SW480 (cell line): ENCODE data around the gene ZNF445.
"Not testable (repeated sequence)": the region's sequence is repeated elsewhere in the genome, so short reads cannot be mapped to it uniquely, and the experiment has no call there.

Experiments used
- DNase-seq: peaks from one replicate; pipeline ENCODE4 v3.0.0-alpha.2; 2016; ENCODE audit warnings: low spot score

Gene ZNF445

GRCh38 chr3:44434834-44435510, 42.5 kb downstream of the ZNF445 start:
- DNase-seq: no peak

GRCh38 chr3:44430466-44430865, 47.0 kb downstream of the ZNF445 start:
- no peak for DNase-seq

DNA sequence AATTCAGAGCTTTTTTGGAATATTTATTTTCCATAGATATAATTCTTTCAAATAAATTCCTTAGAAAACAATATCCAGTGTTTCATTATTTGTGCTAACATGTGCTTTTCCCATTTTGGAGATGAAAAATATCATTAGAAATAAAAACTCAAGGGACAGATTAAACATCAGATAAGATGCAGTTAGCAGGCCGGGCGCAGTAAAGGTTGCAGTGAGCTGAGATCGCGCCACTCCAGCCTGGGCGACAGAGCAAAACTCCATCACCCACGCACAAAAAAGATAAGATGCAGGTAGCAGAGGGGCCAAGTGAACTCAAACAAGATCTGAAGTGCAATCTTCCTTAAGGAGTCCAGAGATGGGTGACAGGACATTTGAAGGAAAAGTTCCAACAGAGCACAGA, 48.0 kb downstream of the ZNF445 start:
- DNase-seq: no peak

GRCh38 chr3:44428910-44429309, 48.6 kb downstream of the ZNF445 start:
- DNase-seq: no peak

DNA sequence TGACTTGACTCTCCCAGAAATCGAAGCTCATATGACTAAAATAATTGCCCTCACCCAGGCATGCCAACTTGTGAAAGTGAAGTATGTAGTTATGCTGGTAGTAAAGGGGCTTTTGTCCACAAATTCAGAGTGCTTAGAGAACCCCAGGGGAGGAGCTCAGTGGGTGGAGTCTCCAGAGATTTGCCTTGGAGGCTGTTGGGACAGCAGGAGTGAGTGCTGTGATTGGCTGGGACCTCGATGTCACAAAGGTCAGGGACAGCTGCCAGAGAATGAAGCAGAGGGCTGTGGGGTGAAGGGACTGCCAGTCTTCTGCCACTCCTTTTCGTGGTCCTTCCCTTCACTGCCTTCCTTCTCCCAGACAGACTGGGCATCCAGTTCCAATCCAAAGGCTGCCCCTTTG, 49.8 kb downstream of the ZNF445 start:
- no peak for DNase-seq

DNA sequence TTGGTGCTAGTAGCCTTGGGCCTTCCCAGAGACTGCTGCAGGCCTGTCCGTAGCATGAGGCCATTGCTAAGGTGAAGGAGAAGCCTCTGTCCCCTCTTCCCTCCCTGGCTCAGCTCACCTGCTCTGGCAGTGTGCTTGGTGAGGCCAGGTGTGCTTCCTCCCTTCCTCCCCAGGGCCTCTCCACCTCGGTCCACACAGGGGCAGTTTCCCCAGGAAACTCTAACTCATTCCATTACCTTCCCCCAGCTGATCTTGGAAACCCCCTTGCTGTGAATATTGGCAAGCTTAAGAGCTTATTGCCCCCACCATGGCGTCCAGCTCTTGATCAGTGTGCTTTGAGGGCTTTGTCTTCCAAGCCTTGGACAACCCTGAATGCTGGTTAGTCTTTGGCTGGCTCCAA, 52.7 kb downstream of the ZNF445 start:
- DNase-seq: no peak

DNA sequence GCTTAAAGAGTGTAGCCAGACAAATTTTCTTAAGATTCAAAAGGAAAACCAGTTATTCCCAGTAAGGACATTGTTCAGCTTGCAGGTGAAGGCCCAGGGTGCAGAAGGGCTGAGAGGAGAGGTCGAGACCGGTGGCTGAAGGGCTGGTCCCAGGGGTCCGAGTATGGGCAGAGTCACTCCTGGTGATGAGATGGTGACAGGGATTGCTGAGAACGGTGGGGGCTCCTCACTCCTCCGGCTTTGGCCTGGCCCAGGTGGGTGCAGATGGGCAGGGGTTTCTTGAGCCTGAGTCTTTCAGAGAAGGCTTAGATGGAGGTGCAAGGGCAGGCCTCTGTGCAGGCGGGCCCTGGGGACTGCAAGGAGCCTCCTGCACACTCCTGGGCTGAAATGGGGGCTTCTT, 56.2 kb downstream of the ZNF445 start:
- DNase-seq: no peak

DNA sequence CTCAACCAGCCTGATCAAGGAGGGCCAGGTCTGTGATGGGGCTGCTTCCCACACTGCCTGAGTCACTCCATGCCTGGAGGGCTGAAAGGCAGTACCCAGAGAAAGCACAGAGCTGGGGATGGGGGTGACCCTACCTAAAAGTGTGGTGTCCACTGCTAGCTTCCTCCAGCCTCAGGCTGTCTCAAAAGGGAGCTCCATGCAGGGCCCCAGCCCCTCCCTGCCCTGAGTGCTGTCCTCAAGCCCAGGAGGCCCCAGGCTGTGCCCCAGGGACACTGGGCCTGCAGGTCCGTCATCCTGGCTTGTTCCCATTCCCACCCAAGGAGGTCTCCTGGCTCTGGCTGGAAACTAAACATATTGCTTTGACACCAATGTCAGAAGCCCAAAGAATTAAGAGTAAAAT, 56.8 kb downstream of the ZNF445 start:
- DNase-seq: no peak

GRCh38 chr3:44419923-44420650, 57.4 kb downstream of the ZNF445 start:
- no peak for DNase-seq

DNA sequence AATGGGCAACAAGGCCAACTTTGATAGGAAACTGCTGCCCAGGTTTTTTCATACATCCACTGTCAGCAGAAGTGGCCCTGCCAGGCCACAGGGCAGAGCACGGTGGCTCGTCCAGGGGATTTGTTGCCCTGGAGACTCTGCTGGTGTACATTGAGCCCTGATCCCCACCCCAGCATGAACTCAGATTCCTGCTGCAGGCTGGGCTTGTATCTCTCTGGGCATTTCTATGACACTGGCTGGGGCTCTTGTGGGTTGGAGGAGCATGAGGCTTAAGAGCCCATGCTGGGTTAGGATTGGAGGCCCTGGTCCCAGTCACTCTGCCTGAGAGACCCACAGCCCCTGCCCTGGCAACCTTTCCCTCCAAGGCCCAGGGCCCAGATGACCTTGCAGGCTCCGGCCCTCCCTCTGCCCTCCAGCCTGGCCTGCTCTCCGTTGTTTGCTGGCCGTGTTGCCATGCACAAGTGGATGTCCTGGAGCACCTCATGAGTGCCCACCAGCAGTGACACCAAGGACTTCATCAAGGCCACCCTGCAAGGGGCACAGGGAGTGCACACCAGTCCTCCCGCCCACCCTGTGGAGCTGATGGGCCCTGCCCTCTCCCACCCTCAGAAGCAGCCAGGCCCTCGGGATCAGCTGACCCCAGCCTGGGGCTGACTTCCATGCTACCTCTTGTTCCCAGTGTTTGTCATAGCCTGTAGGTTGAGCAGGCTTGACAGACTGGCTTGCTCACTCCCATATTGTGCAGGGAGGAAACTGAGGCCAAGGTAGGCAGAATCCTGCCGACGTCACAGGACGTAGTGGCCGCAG, 58.2 kb downstream of the ZNF445 start:
- DNase-seq: no peak

DNA sequence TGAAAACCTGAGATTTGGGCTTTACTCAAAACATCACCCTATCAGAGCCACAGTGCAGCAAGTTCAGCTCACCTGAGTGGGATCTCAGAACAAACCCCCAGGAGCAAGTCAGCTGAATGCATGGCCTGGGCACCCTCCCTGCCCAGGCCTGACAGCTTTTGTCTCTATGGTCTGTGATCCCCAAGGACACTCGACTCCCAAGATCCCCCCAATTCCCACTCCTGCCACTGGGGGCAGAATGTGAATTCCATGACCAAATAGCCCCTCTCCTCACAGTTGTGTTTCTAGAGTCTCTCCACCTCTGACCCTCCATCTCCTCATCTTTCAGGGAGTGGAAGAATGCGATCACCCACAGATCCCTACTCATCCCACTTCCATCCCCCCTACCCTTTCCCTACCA, 58.9 kb downstream of the ZNF445 start:
- no peak for DNase-seq

- not testable (repeated sequence) for DNase-seq
These were observed 59.4 kb downstream of the ZNF445 start for GRCh38 chr3:44418118-44418517.

GRCh38 chr3:44416031-44417030, 61.1 kb downstream of the ZNF445 start:
- no peak for DNase-seq

DNA sequence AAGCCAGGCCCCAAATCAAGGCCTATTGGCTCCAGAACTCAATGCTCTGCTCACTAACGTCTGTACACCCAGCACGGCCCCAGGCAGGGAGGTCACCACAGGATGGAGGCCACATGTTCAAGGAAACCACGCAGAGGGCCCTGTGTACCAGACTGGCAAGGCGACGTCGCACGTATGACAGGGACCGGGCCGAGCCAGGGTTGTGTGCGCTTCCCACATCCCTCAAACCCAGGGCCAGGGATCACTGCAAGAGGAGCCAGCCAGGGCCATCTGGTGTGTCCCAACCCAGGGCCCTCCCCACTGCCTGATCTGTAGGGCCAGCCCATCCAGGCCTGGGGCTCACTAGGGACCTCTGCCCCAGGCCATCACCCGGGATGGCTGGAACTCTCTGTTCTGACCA, 62.0 kb downstream of the ZNF445 start:
- DNase-seq: no peak

DNA sequence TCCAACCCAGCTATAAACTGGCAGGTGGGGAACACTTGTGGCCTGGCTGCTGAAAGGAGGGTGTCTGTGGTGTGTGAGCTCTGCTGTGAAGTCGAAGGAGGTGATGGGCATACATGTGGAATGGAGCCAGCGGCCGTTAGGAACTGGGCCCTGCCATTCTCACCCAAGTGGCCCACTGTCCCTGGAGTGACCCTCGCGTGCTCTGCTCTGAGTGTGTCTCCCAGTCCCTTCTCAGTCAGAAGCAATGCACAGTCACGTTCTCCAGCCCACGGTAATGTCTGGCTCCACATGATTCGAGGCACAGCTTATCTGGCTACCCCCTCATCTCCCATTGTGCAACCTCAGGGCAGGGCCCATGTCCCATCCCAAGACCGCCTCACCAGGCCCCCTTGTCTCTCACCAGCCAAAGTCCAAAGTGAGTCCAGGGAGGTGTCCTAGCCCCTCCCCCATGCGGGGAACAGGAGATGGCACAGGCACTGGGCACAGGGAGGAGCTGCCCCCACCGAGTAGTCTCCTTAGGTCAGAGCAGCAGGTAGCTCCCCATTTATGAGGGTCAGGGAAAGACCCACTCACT, 62.9 kb downstream of the ZNF445 start:
- no peak for DNase-seq

DNA sequence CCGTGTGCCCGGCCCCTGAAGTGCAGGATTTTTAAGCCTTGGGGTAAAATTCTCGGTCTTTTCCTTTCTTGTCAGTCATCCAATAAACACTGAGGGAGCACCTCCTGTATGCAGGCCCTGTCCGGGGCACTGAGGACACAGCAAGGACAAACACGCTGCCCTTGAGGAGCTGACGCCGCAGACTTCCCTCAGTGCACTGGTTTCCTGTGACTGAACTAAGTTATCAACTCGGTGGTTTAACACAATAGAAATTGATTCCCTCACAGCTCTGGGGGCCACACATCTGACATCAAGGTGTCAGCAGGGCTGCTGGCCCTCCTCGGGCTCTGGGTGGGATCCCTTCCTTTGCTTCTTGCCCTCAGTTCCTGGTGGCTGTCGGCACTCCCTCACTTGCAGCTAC, 65.1 kb downstream of the ZNF445 start:
- no peak for DNase-seq

- no peak for DNase-seq
These were observed 66.3 kb downstream of the ZNF445 start for GRCh38 chr3:44411031-44411645.

GRCh38 chr3:44409640-44410410, 67.6 kb downstream of the ZNF445 start:
- DNase-seq: no peak

GRCh38 chr3:44402548-44402947, 74.9 kb downstream of the ZNF445 start:
- DNase-seq: no peak

DNA sequence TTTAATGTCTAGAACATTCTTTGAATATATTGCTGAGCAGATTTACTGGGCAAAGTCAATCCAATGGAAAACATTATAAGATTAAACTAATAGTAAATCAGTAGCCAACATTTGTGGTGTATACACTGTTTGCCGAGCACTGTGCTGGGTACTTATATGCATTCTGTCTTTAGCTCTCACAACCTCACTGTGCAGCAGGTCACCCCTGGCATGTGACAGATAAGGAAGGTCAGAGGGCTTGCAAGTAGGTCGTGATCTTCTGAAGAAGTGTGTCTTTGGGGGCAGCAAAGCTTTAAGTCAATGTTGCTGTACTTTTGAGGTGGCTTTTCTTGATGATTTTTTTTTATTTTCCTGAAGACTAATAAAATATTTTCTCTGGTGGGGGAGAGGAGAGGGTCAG, 76.7 kb downstream of the ZNF445 start:
- no peak for DNase-seq
